Common myeloid progenitor, CD34-positive (primary cell): ENCODE measurements around the gene C4A.
A peak's percentile ranks its signal among the peaks of the same experiment; 100 is the strongest.

ENCODE experiments used
- CTCF ChIA-PET: fragments of 350-600 bp; sonication (Branson Sonifier 250); formaldehyde crosslinking; loops from one replicate; lab custom pipeline; 2021; ENCODE audit warnings: antibody characterized with exemption; lab: Charles Lee
- POLR2A ChIA-PET: fragments of 350-600 bp; sonication (Branson Sonifier 250); formaldehyde crosslinking; loops from one replicate; lab custom pipeline; 2021; ENCODE audit warnings: antibody characterized with exemption; lab: Charles Lee
- DNase-seq, 3 donors: peaks; one replicate each; pipeline versions ENCODE4 v3.0.0 to v3.0.0-alpha.2; 2013
- H3K27ac ChIP-seq, 2 experiments: 1 replicate in 1 of 2; 2 replicates in 1 of 2; pipeline ENCODE4 v1.7.0; 2013; ENCODE audit warnings: inconsistent platforms in 2 of 2, low read length in 2 of 2, mild to moderate bottlenecking in 2 of 2, low read depth in 1 of 2, moderate library complexity in 1 of 2; ENCODE audit not compliant: severe bottlenecking in 2 of 2, insufficient read depth in 1 of 2, poor library complexity in 1 of 2
- H3K27me3 ChIP-seq, 5 experiments: replicated peaks in 2 of 5; 1 replicate in 3 of 5; 2 replicates in 2 of 5; pipeline versions ENCODE4 v1.6.1 to v1.7.0; 2013; ENCODE audit warnings: low read length in 4 of 5, mild to moderate bottlenecking in 2 of 5, moderate library complexity in 2 of 5, inconsistent platforms in 1 of 5; ENCODE audit not compliant: insufficient read depth in 5 of 5, control insufficient read depth in 4 of 5
- H3K36me3 ChIP-seq, 4 experiments: 1 replicate in 2 of 4; 2 replicates in 2 of 4; pipeline versions ENCODE4 v1.6.1 to v1.7.0; 2013; ENCODE audit warnings: low read length in 3 of 4, control low read depth in 1 of 4, mild to moderate bottlenecking in 1 of 4; ENCODE audit not compliant: control insufficient read depth in 4 of 4, insufficient read depth in 4 of 4
- H3K4me1 ChIP-seq, 4 experiments: 1 replicate in 3 of 4; 2 replicates in 1 of 4; pipeline versions ENCODE4 v1.6.1 to v1.7.1; 2013; ENCODE audit warnings: low read length in 3 of 4, mild to moderate bottlenecking in 3 of 4, control low read depth in 1 of 4, inconsistent platforms in 1 of 4, moderate library complexity in 1 of 4; ENCODE audit not compliant: control insufficient read depth in 4 of 4, insufficient read depth in 4 of 4; ENCODE audit errors: control extremely low read depth in 1 of 4
- H3K4me3 ChIP-seq, 7 experiments: 1 replicate in 4 of 7; 2 replicates in 3 of 7; pipeline versions ENCODE4 v1.5.1 to v1.7.0; 2013; ENCODE audit warnings: mild to moderate bottlenecking in 7 of 7, low read length in 6 of 7, moderate library complexity in 6 of 7, inconsistent platforms in 2 of 7, low read depth in 2 of 7, control low read depth in 1 of 7; ENCODE audit not compliant: insufficient read depth in 4 of 7, control insufficient read depth in 1 of 7; ENCODE audit errors: extremely low read depth in 1 of 7
- H3K9me3 ChIP-seq, 5 experiments: 1 replicate in 4 of 5; 2 replicates in 1 of 5; pipeline versions ENCODE4 v1.6.1 to v1.7.1; 2013; ENCODE audit warnings: low read length in 4 of 5, mild to moderate bottlenecking in 2 of 5, inconsistent platforms in 1 of 5, low read depth in 1 of 5, moderate library complexity in 1 of 5; ENCODE audit not compliant: control insufficient read depth in 4 of 5, insufficient read depth in 2 of 5; ENCODE audit errors: control extremely low read depth in 1 of 5
- WGBS: methylation state at CpG from one replicate; pipeline ENCODE4 v1.1.5; 2013; ENCODE audit not compliant: insufficient coverage; 5-methylcytosine and 5-hydroxymethylcytosine counted together

The C4A gene

DNA sequence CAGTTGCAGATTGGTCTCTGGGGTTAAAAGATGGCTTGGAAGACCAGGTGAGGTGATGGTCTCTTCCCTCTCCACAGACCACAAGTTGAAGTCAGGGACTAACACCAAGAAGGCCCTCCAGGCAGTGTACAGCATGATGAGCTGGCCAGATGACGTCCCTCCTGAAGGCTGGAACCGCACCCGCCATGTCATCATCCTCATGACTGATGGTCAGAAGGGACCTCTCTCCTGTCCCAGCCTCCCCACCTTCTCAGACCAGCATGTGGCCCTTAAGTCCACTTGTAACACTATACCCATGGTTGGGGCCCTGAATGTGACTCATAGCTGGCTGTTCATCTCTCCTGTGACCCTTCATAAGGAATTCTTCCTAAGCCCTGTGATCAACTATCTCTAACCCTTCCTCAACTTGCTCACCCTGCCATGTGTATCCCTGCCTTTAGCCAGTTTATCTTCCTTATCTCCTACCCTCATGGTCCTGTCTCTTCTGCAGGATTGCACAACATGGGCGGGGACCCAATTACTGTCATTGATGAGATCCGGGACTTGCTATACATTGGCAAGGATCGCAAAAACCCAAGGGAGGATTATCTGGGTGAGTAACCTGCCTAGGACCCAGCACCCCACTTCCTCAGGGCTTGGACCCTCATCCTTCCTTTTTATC, 33.0 kb upstream of the C4A start:
- no peak for DNase-seq
- H3K27me3 ChIP-seq, result peaks cover 0 to 5% (median 0%) of the 10 kb centered on the region in 5 experiments
- ChIA-PET CTCF (interaction anchor here (1.7 to 5.1 kb wide), 2 partner anchors 9 to 27 kb away, joined by 4 to 24 read pairs; partner anchors contain the start of gene NELFE), POLR2A (interaction anchor here (0.6 kb wide), 1 partner anchor 92 kb away, joined by 4 read pairs; no protein-coding TSS in a partner anchor)
- H3K4me1 ChIP-seq, result no peaks in the 10 kb centered on the region
- H3K9me3 ChIP-seq, result no peaks in the 10 kb centered on the region
- no peak overlapping the region for H3K4me3 ChIP-seq
- no peak overlapping the region for H3K27ac ChIP-seq
- peaks cover 5 to 33% (median 22%) of the 10 kb centered on the region in 4 experiments for H3K36me3 ChIP-seq
- WGBS, result 98% methylated on average over 6 of the region's 6 CpGs

GRCh38 chr6:31949926-31950548, 31.8 kb upstream of the C4A start:
- POLR2A ChIA-PET, result interaction anchor here (0.6 kb wide), 1 partner anchor 93 kb away, joined by 4 read pairs; no protein-coding TSS in a partner anchor
- Histone ChIP-seq H3K4me1 (no peaks in the 10 kb centered on the region), H3K36me3 (peaks cover 11 to 45% (median 34%) of the 10 kb centered on the region in 4 experiments), H3K9me3 (no peaks in the 10 kb centered on the region), H3K27ac (no peak overlapping the region), H3K4me3 (no peak overlapping the region), H3K27me3 (peaks cover 0 to 5% (median 0%) of the 10 kb centered on the region in 5 experiments)
- DNase-seq, result no peak
- 90% methylated on average over 3 of the region's 7 CpGs for WGBS
- CTCF ChIA-PET, result interaction anchor here (1.1 to 5.1 kb wide), 5 partner anchors 8 to 211 kb away, joined by 3 to 24 read pairs (median 4); partner anchors contain the start of gene NELFE

- H3K9me3 ChIP-seq, result no peaks in the 10 kb centered on the region
- no peak overlapping the region for H3K27ac ChIP-seq
- CTCF ChIA-PET, result interaction anchor here (0.7 to 5.1 kb wide), 18 partner anchors 9 to 1967 kb away, joined by 3 to 24 read pairs (median 4); partner anchors contain the start of gene ATP6V1G2
- H3K4me1 ChIP-seq, result no peaks in the 10 kb centered on the region
- H3K4me3 ChIP-seq, result no peak overlapping the region
- POLR2A ChIA-PET, result interaction anchor here (1.4 kb wide), 1 partner anchor 20 kb away, joined by 4 read pairs; the partner anchor contains the start of gene DXO
- H3K36me3 ChIP-seq, result peaks cover 20 to 63% (median 44%) of the 10 kb centered on the region in 4 experiments
- 100% methylated on average over 3 of the region's 5 CpGs for WGBS
- H3K27me3 ChIP-seq, result no peaks in the 10 kb centered on the region
- DNase-seq, result peak in 2 of 3 donors; percentile 39 to 47
Observed at GRCh38 chr6:31952140-31952805, 29.6 kb upstream of the C4A start.

GRCh38 chr6:31952890-31953289, 29.0 kb upstream of the C4A start:
- Histone ChIP-seq H3K27ac (no peak overlapping the region), H3K36me3 (peaks cover 20 to 63% (median 44%) of the 10 kb centered on the region in 4 experiments), H3K4me3 (no peak overlapping the region), H3K4me1 (peaks cover under 1 to 5% (median 3%) of the 10 kb centered on the region in 4 experiments), H3K9me3 (no peaks in the 10 kb centered on the region), H3K27me3 (no peaks in the 10 kb centered on the region)
- no peak for DNase-seq
- CTCF ChIA-PET, result interaction anchor here (0.7 to 5.1 kb wide), 14 partner anchors 10 to 1968 kb away, joined by 3 to 24 read pairs (median 4); partner anchors contain the start of gene ATP6V1G2
- POLR2A ChIA-PET, result no interaction called here
- 100% methylated on average over 3 of the region's 5 CpGs for WGBS

DNA sequence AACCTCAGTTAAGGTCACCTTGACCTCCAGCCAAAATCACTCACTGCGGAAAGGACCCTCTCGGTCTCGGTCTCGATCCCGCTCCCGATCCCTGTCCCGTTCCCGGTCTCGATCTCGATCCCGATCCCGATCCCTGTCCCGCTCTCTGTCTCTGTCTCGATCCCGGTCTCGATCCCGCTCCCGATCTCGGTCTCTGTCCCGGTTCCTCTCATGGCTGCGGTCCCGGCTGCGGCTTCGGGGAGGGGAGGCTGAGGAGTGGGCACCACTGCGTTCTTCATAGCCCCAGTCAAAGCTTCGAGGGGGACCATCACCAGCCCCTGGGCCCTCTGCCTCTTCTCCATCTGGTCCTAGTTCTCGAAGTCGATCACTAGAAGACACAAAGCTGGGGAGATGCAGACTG, 27.3 kb upstream of the C4A start:
- Histone ChIP-seq H3K27me3 (no peaks in the 10 kb centered on the region), H3K27ac (no peak overlapping the region), H3K9me3 (no peaks in the 10 kb centered on the region), H3K4me1 (peaks cover 11 to 15% (median 14%) of the 10 kb centered on the region in 4 experiments), H3K36me3 (peaks cover 20 to 63% (median 44%) of the 10 kb centered on the region in 4 experiments), H3K4me3 (no peak overlapping the region)
- no peak for DNase-seq
- ChIA-PET POLR2A (no interaction called here), CTCF (no interaction called here)
- WGBS, result over 99% methylated on average over 28 of the region's 28 CpGs

- 100% methylated on average over 1 of the region's 3 CpGs for WGBS
- Histone ChIP-seq H3K27me3 (no peaks in the 10 kb centered on the region), H3K27ac (no peak overlapping the region), H3K4me1 (peaks cover 13 to 20% (median 18%) of the 10 kb centered on the region in 4 experiments), H3K36me3 (peaks cover 22 to 67% (median 52%) of the 10 kb centered on the region in 4 experiments), H3K4me3 (no peak overlapping the region), H3K9me3 (no peaks in the 10 kb centered on the region)
- no peak for DNase-seq
- POLR2A ChIA-PET, result no interaction called here
- CTCF ChIA-PET, result interaction anchor here (6.2 kb wide), 1 partner anchor 16 kb away, joined by 37 read pairs; the partner anchor contains the start of gene DXO
Observed at GRCh38 chr6:31956796-31957195, 25.1 kb upstream of the C4A start.
